ENCODE data around the gene ETF1. TPM values are rescaled to one million over a fixed set of nuclear protein-coding genes. Genes with fewer than 3 reads are reported as not detected.

The ETF1 gene
- total RNA-seq, 4 donors from 2014 or later: 69.8 to 195 (median 141) TPM

- no peak for DNase-seq (ENCODE audit: low spot score)
- ATAC-seq (ENCODE audit: low FRiP score): no peak
- no peak for TF ChIP-seq CTCF (IDR thresholded peaks at IDR 0.05)
Observed at GRCh38 chr5:138502121-138502520, 40.9 kb downstream of the ETF1 start.

DNA sequence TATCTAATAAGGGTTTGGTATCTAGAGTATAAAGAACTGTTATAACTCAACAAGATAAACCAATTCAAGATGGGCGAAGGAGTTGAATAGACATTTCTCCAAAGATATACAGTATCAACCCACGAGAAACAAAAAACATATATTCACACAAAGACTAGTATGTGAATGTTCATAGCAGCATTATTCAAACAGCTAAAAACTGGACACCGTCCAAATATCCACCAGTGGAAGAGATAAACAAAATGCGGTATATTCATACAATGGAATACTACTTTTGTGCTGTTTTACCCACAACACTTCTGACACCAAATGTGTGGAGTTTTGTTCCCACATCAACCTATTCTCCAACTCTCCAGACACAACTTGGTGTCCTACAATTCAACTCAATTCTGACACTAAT, 44.7 kb downstream of the ETF1 start:
- DNase-seq (ENCODE audit: low spot score): no peak
- TF ChIP-seq CTCF (IDR thresholded peaks at IDR 0.05): no peak
- no peak for ATAC-seq (ENCODE audit: low FRiP score)

GRCh38 chr5:138495351-138495750, 47.7 kb downstream of the ETF1 start:
- TF ChIP-seq CTCF (IDR thresholded peaks at IDR 0.05): no peak
- no peak for ATAC-seq (ENCODE audit: low FRiP score)
- DNase-seq (ENCODE audit: low spot score): no peak

DNA sequence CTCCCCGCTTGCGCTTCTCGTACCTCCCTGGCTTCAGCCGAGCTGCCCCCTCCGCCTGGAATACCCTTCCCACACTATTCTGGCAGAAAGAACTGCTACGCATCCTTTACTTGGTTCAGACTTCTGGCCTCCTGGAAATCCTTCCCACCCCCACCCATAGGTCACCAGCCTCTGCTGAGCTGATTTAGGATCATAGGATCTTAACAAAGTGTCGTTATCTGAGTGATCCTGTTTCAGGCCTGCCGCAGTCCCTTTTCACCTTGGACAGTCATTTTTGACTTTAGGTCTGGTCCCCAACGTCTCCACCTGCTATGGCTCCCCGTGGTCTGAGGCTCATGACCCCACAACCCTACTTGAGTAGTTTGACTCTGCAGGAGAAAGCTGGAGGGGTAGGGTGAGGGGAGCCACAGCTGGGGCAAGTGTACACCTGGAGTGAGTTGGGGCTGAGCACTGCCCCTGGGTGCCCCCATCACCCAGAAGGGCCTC, 50.4 kb downstream of the ETF1 start:
- TF ChIP-seq CTCF (IDR thresholded peaks at IDR 0.05): no peak
- no peak for DNase-seq (ENCODE audit: low spot score)
- peak; percentile 7 for ATAC-seq (ENCODE audit: low FRiP score)

DNA sequence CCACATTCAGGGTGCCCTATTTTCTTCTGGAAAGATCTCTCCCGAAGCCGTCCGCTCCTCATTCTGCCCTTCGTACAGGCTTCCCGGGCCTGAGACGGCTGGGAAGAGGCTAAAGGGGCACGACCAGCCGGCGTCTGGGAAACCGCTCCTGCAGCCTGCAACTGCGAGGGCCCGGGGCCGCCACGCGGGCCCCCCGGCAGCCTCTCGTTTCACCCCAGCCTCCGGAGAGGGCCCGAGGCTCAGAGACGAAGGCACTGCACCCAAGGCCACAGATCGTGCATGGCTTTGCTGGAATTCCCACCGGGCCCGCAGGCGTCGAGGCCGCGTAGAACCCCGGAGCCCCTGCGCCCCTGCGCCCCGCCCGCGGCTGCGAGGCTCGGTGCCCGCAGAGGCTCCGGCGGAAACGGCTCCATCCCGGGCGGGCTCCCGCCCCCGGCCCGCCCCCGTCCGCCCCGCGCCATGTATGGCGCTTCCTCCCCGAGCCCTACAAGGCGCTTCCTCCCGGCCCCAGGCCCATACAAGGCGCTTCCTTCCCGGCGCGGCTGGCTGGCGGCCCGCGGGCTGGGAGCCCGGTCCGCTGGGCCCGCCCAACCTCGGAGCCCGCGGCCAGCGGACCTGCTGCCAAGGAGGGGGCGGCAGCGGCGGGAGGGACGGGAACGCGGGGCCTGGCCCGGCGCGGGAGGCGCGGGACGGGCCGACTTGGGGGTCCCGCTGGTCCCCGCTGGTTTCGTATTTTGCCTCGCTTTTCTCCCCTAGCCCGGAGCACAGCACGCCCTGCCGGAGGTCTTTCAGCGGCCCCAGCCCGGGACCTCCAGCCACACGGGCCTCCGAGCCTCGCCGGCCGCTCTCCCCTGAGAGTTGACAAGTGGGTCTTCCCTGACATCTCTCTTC, 51.1 kb downstream of the ETF1 start:
- ATAC-seq (ENCODE audit: low FRiP score) (peak; percentile 98), DNase-seq (ENCODE audit: low spot score) (no peak)
- TF ChIP-seq CTCF (IDR thresholded peaks at IDR 0.05): no peak

DNA sequence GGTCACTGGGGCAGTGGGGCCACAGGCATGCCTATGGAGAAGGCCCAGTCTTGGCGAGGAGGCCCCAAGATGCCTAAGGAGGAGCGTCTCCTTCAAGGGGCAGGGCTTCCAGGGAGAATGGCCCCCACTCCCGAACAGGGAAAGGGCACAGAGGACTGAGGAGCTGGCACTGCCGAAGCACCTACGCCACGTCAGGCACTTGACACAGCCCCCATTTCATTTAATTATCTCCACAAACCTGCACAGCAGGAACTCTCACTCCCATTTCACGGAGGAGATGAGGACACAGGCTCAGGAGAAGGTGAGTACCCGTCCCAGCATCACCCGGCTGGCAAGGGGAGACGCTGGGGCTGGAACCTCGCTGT, 51.8 kb downstream of the ETF1 start:
- TF ChIP-seq CTCF (IDR thresholded peaks at IDR 0.05): no peak
- DNase-seq (ENCODE audit: low spot score) (no peak), ATAC-seq (ENCODE audit: low FRiP score) (no peak)
